ENCODE results near the gene RGL4.
"Not testable (repeated sequence)": the region's sequence is repeated elsewhere in the genome, so short reads cannot be mapped to it uniquely, and the experiment has no call there.

DNA sequence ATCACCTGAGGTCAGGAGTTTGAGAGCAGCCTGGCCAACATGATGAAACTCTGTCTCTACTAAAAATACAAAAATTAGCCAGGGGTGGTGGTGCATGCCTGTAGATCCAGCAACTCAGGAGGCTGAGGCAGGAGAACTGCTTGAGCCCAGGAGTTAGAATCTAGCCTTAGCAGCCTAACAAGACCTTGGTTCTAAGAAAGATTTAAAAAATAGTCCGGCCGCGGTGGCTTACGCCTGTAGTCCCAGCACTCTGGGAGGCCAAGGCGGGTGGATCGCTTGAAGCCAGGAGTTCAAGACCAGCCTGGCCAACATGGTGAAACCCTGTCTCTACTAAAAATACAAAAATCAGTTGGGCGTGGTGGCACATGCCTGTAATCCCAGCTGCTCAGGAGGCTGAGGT lies 44.3 kb upstream of the RGL4 start:
- TF ChIP-seq, protein P1, sequence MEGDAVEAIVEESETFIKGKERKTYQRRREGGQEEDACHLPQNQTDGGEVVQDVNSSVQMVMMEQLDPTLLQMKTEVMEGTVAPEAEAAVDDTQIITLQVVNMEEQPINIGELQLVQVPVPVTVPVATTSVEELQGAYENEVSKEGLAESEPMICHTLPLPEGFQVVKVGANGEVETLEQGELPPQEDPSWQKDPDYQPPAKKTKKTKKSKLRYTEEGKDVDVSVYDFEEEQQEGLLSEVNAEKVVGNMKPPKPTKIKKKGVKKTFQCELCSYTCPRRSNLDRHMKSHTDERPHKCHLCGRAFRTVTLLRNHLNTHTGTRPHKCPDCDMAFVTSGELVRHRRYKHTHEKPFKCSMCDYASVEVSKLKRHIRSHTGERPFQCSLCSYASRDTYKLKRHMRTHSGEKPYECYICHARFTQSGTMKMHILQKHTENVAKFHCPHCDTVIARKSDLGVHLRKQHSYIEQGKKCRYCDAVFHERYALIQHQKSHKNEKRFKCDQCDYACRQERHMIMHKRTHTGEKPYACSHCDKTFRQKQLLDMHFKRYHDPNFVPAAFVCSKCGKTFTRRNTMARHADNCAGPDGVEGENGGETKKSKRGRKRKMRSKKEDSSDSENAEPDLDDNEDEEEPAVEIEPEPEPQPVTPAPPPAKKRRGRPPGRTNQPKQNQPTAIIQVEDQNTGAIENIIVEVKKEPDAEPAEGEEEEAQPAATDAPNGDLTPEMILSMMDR (IDR thresholded peaks at IDR 0.05), result not testable (repeated sequence)
- TF ChIP-seq POLR2A (IDR thresholded peaks at IDR 0.05), result not testable (repeated sequence)
